Measurements from ENCODE around the gene VOPP1.

VOPP1 gene

GRCh38 chr7:55427342-55427741 is 145.0 kb downstream of the VOPP1 start:
- no peak for DNase-seq

GRCh38 chr7:55426676-55427075 is 145.6 kb downstream of the VOPP1 start:
- DNase-seq: no peak

GRCh38 chr7:55425141-55425752 is 147.1 kb downstream of the VOPP1 start:
- no peak for DNase-seq

GRCh38 chr7:55423891-55424290 is 148.4 kb downstream of the VOPP1 start:
- no peak for DNase-seq

GRCh38 chr7:55423277-55423711 is 149.0 kb downstream of the VOPP1 start:
- no peak for DNase-seq
